ENCODE results near the gene CNKSR3.

CNKSR3 gene

GRCh38 chr6:154463573-154464419 is 46.7 kb downstream of the CNKSR3 start:
- no peak for TF ChIP-seq CTCF (conservative IDR thresholded peaks at IDR 0.05; ENCODE audit: low read length)
- no peak for DNase-seq (ENCODE audit: low read depth)
- no peak overlapping the region for H3K4me3 ChIP-seq (ENCODE audit: low read length)

DNA sequence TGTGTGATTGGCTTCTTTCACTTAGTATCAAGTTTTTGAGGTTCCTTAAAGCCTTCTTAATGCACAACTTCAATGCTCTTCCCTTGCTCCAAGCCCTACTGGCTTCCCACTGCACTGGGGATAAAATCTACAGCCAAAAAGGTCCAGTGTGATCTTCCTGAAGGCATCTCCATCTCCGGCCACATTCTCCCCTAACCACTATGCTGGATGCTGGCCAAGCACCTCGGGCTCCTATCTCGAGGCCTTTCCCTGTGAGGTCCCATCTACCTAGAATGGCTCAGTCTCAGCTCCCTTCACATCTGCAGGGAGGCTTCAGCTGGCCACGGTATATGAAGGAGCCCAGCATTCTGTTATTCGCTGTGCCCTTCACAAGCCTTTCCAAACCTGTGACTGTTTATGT is 48.1 kb downstream of the CNKSR3 start:
- DNase-seq (ENCODE audit: low read depth): no peak
- H3K4me3 ChIP-seq (ENCODE audit: low read length): no peak overlapping the region
- no peak for TF ChIP-seq CTCF (conservative IDR thresholded peaks at IDR 0.05; ENCODE audit: low read length)

DNA sequence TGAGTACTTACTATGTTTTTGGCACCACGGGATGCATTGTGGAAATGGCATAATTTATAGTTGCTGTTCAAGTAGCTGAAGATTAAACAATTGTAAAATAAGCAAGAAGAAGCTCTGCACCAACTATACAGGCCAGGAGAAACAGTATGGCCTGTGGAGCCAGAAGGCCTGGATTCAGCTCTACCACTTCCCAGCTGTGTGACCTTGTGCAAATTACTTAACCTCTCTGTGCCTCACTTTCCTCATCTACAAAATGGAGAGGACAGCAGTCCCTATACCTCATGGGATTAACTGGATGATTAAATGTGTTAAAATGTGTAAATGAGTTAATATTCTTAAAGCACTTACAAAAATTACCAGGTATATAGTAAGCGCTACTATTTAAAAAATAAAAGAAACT is 49.1 kb downstream of the CNKSR3 start:
- TF ChIP-seq CTCF (conservative IDR thresholded peaks at IDR 0.05; ENCODE audit: low read length): no peak
- DNase-seq (ENCODE audit: low read depth): no peak

DNA sequence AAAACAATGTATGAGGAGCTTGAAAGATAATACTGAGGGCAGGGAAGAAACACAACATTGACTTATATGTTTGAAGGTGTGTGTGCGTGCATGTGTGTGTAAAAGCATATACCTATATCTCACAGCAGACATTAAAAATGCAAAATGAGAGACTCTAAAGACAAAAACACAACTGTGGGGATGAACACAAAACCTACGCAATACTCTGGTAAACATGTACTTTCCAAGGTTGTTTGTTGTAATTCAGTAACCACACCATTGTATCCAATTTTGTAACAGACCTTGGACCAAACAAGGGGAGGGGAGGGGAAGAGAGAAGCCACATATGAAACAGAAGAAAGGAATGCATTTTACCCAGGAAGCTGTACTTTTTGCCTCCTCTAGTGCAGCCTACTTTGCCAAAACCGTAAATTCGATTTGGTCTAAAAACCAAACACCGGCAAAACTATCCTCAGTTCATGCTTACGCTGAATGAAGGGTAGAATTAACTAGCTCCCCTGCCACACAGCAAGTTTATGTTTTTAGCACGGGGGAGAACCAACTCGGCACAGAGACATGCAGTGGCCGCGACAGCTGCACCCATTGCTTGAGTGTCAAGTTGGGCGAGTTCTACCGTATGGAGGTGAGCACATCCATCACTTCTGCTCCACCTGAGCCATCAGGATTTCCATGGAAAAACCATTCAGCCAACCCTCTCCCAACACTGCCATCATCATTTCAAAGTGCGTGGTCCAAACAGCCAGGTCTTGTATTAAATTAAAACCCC is 50.0 kb downstream of the CNKSR3 start:
- no peak for TF ChIP-seq CTCF (conservative IDR thresholded peaks at IDR 0.05; ENCODE audit: low read length)
- H3K4me3 ChIP-seq (ENCODE audit: low read length): no peak overlapping the region
- DNase-seq (ENCODE audit: low read depth): peak; percentile 83

More for the DNA sequence above, 49.1 kb downstream of the CNKSR3 start:
- H3K4me3 ChIP-seq (ENCODE audit: low read length): no peak overlapping the region

GRCh38 chr6:154459513-154459912 is 51.0 kb downstream of the CNKSR3 start:
- H3K4me3 ChIP-seq (ENCODE audit: low read length): no peak overlapping the region
- DNase-seq (ENCODE audit: low read depth): no peak
- no peak for TF ChIP-seq CTCF (conservative IDR thresholded peaks at IDR 0.05; ENCODE audit: low read length)

- no peak for TF ChIP-seq CTCF (conservative IDR thresholded peaks at IDR 0.05; ENCODE audit: low read length)
- DNase-seq (ENCODE audit: low read depth): peak; percentile 13
- no peak overlapping the region for H3K4me3 ChIP-seq (ENCODE audit: low read length)
Measured at GRCh38 chr6:154458565-154459470, 51.7 kb downstream of the CNKSR3 start.

Measured in AG10803 (cell line).